Stimulated activated CD4-positive, alpha-beta T cell treated with anti-CD3 and anti-CD28 coated beads, Interleukin-1b, Interleukin-23, amount 100 ng/mL, for 1 hour (primary cell): ENCODE data around the gene AJAP1.

ENCODE experiments used
- DNase-seq, 2 donors: peaks; one replicate each; pipeline ENCODE4 v3.0.0-alpha.2; 2020; ENCODE audit warnings: low read depth in 2 of 2

Gene AJAP1

DNA sequence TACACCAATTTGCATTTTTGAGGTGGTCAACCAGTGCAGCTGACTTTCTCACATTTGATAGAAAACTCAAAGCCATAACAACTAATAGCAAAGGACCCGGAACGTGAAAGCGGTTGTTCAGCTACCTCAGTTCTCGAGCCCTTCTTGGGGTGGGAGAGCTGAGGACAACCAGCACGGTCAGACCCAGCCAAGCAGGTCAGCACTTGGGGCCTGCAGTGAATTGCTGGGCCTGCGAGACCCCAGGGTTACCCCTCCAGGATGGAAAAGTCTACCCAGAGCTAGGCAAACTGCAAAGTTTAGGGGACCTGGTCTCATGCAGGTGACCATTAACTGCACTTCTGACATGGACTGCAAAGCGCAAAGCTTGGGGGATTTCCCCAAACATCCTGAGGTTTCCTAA, 23.8 kb upstream of the AJAP1 start:
- DNase-seq: no peak

DNA sequence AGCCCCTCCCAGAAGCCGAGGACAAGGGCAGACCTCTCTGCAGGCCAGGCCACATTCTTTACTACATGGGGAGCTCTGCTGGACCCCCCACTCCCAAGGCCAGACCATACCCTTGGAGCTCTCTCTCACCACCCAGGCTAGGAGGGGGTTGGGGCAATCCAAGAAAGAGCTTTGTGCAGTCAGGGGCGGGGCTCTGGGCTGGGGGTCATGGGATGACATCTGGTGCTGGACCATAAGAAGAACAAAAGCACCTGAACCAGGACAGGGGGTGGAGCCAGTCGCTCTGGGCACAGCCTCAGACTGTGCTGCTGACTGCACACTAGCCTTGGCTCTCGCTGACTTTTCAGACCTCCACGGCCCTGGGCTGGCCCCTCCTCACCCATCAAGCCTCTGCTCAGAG, 23.1 kb upstream of the AJAP1 start:
- no peak for DNase-seq

DNA sequence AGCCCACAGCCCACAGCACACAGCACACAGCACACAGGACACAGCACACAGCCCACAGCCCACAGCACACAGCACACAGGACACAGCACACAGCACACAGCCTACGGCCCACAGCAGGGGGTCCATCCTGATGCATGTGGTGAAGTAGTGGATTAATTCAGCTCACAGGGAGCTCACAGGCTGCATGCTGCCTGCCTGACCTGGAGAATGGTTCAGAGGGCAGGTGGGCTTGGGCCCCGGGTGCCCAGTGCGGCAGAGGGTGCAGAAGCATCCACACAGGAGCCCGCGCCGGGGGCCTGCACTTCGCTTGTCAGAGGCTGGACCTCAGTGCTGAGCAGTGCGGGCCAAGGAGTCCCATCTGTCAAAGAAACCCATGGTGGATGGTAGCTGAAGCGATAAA, 21.1 kb upstream of the AJAP1 start:
- DNase-seq: no peak

DNA sequence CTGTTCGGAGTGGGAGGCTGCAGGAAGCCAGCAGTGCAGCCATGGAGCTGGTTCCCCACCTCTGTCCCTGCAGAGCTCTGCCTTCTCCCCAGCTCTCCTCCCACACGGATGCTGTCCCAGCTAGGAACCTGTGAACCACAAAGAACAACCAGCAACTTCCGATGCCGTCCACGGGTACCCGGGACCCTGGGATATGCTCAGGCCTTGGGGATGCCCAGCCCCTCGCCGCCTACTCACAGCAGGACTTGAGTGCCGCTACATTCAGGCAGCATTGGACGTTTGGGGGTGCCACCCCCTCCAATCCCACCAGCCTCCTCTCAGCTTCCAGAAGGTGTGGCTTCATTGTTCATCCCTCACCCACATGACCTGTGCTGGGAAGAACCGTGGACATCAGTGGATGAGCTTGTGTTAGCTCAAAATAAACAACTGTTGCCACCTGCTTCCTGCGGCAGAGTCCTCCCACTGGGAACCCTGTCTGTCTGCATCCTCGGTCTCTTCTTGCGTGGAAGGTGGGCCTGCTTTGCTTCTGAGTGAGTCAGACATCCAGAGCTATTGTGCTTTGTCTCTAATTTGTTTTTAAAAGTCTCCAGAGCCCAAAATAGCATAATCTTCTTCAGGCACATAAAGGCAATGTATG, 20.1 kb upstream of the AJAP1 start:
- DNase-seq: no peak

DNA sequence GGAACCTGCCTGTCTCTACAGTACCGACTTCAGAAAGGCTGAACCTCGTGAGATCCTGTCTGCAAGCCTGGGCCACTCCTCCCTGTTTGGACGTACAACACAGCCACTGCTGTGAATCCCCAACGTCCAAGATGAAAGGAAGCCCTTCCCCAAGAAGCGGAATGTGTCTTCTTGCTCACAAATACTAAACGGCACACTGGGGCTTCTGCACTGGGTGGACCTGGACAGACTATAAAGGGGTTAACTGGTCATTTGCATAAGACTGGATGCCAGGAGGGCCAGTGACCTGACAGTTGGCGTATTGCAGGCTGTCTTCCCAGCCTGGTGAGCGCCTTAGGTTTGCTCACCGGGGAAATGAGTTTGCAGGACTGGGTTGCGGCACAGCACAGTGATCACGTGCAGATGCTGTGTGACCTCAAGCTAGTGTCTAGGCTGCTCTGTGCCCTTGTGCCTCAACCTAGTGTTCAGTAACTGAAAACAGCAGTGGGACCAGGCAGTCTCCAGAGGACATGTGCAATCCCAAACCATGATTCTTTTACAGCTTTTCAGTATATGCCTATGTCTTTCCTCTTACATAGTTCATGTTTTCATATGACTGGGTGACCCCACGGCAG, 19.5 kb upstream of the AJAP1 start:
- no peak for DNase-seq

DNA sequence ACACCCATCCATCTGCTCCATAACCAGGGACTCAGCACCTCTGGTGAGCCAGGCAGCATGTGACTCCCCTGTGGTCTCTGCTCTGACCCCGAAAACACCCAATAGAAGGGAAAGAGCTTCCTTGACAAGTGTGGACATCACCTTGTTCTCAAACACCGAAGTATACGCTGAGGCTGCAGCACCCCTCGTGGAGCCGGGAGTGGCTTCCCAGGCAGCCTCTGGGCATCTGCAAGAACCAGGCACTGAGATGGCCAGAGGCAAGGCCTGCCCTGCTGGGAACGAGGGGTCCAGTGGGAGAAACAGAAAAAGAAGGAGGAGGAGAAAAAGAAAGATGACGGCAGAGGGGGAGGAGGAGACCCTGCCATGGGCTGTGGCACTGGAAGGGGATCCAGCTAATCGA, 18.2 kb upstream of the AJAP1 start:
- no peak for DNase-seq

DNA sequence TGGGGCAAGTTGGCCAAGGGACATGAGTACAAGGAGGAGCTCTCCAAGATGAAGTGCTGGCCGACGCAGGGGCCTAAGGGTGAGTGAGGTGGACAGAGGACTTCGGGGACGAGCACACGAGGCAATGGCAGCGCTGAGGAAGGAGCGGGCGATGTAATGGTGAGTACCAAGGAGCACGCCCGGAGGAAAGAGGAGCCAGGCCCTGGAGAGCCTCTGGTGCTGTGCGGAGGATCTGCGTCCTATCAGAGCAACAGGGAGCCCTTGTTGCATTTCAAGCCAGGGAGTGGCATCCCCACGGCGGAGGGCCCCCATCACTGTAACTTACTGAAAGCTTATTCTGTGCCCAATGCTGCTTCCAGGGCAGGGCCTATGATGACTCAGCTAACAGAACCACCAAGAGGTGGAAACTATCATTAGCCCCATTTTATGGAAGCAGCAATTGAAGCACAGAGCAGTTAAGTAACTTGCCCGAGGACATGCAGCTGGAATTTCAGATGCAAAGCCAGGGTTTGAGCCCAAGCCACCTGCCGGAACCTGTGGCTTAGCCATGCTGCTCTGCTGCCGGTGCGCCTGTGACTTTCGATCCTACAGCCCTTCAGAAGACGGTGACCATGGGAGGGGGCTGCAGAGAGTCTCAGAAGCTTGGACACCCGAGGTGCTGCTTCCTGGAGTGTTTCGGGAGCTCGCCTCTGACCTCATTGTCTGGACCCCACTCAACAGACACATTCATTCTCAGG, 17.6 kb upstream of the AJAP1 start:
- DNase-seq: no peak

DNA sequence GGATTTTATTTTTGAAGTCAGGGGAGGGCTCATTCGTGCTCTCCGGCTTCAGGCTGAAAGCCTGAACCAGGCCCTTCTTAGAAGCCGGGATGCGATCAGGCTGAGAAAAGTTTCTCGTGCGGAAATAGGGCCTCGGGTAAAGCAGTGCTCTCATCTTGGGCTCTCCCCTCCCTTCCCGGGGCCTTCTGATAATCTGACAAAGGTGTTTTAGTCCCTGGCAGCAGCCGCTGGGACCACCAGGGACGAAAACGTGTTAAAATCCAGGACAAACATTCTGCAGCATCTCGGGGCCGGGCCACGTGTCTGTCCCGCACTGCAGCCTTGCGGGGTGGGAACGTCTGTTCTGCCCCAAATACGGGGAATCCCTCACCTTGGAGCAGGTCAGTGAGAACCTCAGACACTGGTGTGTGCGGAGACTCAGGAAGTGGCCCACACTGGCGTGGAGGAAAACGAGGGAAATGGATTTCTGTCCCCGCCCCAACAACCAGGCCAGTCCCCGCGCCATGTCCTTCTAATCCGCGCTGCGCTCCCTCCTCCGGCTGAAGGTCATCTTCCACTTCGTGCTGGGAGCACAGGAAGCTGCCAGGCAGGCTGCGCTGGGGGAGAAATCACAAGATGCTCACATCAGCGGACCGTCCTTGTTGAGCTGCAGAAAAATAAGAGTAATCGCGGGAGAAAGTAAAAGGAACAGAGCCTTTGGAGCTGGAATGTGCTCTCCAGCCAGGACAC, 16.6 kb upstream of the AJAP1 start:
- DNase-seq: no peak

DNA sequence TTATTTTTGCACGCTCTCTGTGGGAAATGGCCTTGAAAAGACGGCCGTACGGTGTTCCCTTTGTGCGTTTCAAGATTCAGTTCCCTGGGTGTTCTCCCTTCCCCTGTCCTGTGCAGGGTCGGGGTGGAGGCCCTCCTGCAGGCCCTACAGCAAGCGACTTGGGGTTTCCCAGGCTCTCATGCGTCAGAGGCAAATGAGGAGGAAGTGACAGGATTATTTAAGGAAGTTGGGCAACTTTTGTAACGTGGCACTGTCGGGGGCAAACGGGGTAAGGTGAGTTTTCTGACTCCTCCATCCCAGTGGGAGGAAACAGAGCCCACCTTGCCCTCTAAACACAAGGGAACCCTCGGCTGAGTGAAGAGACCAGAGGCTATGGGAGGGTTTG, 16.1 kb upstream of the AJAP1 start:
- no peak for DNase-seq

DNA sequence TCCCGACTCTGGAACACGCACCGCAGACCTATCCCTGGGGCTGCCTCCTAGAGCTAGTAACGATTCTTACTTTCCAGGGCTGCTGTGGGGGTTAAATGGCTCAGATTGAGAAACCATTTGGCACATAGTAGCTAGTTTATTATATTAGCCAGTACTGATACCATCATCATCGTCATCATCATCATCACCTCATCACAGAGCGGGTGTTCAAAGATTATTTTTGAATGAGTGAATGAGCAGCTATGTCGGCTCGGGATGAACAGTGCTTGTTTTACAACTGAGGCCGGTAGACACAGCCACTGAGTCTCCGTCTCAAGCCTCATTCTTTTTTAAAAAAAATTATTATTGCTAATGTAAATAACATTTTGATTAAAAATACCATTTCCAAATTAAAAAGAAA, 13.5 kb upstream of the AJAP1 start:
- DNase-seq: no peak

DNA sequence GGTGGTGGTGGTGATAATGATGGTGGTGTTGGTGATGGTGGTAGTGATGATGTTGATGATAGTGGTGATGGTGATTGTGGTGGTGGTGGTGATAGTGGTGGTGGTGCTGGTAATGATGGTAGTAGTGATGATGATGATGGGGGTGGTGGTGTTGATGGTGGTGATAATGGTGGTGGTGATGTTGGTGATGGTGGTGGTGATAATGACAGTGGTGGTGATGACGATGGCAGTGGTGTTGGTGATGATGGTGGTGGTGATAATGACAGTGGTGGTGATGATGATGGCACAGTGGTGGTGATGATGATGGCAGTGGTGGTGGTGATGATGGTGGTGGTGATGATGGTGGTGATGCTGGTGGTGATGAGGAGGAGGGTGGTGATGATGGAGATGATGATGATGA, 7.0 kb upstream of the AJAP1 start:
- no peak for DNase-seq

DNA sequence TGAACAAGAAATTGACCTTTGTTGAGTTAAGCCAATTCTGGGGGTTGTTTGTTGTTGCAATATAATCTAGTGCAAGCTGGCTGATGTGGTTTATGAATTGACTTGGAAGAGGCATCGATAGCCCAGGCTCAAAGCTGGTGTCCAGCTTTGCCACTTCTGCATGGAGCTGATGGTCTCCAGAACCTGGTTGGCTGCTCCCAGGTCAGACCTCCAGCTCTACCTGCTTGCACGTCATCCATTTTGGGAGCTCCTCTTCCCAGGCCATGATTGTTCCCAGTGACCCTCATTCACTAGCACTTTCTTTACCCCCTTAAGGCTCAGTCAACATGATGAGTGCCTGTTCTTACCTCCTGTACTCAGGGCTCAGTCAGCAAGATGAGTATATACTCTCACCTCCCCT, 5.8 kb upstream of the AJAP1 start:
- no peak for DNase-seq

DNA sequence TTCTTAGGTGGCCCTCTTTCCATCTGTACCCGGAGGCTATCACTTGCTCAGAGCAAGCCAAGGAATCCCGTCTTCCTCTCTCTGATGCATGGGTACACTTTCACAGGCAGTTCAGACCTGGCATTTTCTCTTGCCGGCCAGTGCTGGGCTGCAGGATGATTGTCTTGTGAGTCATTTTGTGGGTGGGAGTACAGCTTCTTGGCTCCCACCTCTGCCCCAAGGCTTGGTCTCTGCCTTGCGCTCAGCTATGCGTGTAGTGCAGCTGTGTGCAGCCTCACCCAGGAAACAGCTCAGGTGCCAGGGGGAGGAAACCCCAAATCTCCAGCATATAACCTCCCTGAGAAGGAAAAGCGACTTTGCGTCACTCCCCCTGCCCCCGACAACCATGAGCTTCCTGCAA, 3.9 kb upstream of the AJAP1 start:
- DNase-seq: no peak

DNA sequence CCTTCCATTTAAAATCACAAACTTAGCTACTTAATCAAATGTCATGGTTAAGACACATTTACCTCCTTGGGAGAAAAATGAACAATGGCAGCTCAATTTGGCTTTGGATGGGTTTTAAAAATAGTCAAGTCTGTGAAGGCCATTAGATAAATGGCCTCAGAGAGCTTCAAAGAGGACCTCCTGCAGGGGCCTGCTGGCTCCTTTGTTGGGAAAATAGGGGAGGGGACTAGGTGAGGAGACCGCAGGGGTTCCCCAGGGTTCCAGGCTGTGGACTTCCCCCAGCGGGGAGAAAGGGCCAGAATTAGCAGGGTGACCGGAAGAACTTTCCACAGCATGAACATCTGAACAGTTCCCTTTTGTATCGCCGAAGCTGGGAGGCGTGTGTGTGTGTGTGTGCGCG, 3.4 kb upstream of the AJAP1 start:
- no peak for DNase-seq

DNA sequence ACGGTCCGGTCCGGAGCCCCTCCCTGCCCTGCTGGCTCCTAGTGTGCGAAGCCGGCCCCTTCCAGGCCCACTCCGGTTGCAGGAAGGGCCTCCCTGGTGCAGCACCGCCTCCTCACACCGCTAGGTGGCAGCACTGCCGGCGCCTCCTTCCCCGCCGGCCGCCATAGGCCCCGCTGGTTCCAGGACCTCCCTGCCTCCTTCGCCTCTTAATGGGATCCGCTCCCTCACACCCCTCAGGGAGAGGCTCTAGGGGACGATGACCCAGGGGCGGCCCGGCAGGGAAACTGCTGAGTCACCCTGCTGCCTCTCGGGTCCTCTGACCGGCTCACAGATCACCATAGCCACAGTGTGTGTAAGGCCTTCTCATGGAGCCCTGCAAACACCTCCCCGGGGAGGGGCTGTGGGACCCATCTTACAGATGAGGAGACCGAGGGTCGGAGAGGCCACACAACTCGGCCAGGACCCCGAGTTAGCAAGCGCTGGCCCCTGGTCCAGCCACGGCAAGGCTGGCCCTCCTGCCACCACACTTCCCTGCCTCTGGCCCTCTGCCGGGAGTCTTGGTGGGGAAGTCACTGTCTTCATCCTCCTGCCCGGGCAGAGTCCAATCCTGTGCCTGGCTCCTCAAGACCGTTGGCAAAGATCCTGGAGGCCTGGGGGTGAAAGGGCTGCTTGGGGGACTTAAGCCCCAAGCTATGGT, 1.6 kb upstream of the AJAP1 start:
- peak; percentile 7 to 41 for DNase-seq

DNA sequence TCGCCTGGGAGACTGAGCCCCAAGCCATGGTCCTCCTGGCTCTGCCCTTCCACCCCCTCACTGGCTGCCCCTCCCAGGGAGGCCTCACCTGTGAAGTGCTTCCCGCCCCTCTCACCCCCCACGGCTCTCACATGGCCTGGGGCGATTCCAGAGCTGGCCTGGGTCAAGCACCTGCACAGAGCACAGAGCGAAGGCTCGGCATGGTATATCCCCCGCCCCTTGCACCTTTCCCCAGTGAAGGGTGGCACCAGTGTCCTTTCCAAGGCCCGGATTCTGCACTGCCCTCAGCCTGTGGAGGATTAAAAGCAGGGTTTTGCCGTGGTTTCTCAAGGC, 1.1 kb upstream of the AJAP1 start:
- DNase-seq: no peak

DNA sequence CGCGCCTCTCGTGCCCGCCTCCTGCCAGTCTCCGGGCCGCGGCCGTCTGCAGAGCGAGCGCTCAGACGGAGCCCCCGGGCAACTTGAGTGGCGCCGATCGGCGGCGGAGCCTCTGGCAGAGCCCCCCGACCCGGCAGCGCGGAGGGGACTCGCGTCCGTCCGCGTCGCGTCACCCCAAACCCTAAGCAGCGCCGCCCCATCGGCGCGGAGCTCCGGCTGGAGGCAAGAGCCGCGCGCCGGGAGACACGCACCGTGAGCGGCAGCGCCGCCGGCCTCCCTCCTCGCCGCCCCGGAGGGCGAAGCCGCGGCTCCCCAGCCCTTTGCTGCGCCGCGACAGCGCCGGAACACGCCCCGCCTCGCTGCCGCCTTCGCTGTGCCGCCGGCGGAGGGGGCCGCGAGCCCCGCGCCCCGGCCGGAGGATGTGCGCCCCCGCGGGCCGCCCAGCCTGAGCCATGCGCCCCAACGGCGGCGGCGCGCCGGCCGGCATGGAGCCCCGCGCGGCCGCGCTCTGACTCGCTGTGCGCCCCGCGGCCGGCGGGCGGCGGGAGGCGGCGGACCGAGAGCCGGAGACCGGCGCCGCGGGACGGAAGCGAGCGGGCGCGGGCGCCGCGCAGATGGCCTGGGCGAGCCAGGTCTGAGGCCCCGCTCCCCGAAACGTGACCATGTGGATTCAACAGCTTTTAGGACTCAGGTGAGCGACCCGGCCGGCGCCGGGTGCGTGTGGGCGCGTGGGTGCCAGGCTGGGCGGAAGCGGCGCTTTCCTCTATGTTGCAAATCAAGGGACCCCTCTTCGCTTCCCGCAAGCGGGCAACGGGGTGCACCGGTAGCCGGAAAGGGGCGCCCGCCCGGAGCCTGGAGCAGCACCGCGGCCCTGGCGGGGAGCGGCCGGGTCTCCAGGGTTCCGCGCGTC, 610 bp downstream of the AJAP1 start:
- no peak for DNase-seq

DNA sequence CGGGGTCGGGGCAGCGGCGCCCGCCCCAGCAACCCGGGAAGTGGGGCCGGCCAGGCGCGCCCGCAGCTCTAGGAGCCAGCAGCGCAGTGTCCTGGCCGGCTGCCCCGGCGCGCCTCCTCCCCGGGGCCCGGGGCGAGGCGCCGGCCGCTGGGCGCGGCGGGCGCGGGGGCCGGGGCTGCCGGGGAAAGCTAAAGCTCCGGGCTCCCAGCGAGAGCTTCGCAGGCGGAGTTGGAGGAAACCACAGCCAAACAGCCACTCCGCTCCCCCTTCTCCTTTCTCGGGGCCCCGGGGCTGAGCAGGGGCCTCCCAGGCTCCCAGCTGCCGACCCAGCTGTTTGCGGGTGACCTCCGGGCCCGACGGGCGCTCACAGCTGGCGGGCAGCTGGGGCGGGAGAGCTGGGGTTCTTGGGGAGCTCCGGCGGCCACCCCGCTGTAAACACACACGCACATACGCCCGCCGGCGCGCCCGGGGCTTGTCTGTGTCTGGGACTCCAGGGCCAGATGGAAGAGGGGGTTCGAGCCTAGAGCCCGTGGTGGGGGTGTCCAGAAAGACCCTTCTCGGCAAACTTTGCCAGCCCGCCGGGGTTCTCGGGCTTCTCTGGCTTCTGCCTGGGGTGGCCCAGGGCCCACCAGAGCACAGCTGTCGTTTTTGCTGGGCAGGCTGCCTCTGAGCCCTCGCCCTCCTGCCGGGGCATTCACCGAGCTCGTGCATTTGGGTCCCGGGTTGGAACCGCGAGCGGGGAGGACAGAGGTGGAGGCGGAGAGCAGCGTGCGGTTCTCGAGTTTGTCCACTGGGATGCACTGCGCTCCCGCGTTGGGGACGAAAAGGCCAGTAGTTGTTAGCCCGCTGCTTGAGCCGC, 1.5 kb downstream of the AJAP1 start:
- DNase-seq: no peak

DNA sequence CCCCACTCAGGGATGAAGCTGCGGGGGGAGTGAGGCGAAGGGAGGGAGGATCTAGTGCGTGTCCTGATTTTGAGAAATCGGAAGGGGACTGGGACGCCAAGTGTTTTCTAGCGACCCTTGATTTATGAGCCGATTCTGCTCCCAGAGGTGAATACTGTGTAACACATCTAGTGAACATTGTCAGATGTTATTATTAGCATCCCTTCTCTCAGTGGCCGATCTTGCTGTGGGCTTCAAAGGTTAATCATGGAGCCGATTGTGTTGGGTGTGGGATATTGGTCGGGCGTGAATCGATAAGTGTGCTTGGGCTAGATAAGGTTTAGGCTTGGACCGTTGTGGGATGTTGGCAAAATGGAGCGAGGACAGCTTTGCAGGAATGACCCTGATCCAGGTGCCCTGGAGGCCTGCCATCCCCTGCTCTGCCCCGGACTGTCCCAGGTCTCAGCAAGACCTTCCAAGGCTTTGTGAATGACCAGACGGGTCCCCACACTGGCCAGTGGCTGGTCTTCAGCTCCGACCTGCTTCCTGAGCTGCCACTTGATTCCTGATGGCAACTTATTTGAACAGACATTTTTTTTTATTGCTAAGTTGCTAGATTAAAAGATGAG, 2.2 kb downstream of the AJAP1 start:
- no peak for DNase-seq

DNA sequence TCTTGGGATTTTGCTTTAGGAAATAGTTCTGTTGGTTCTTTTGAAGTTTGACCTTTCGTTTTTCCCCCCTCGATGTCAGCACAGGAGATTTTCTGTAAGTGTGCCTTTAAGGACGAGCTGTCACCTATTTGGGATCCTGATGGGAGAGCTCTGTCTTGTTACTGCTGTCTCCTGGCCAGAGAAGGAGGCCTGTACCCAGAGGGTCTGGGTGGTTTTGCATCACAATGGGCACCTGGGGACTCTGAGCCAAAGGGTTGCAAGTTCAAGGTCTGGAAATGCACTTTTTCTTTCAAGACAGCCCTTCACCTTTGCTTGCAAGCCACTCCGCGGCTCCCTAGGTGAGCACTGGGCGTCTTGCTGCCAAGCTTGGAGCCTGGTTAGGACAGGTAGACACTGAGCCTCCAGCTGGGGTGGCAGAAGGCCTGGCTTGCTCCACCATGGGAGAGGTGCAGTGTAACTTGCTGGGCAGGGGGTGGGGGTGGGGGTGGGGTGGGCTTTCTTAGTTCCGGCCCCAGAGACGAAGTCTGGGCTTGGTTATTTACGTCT, 2.9 kb downstream of the AJAP1 start:
- DNase-seq: no peak
